ENCODE measurements around the gene DOC2A.
"Not testable (repeated sequence)": the region's sequence is repeated elsewhere in the genome, so short reads cannot be mapped to it uniquely, and the experiment has no call there.

DOC2A gene

GRCh38 chr16:29961479-29962343 is 49.1 kb downstream of the DOC2A start, which contains the start of gene TMEM219:
TMEM219 (plus strand) TSS chr16:29962079; CDS start chr16:29963144, 1,065 bp downstream.
- in situ Hi-C loops (cut with HindIII; ENCODE audit: low sequenced_read_pairs): no loop called here
- peak within 1 kb of the TSS; percentile 77 for H3K4me3 ChIP-seq (ENCODE audit: low read depth, low read length)
- TF ChIP-seq CTCF (IDR thresholded peaks at IDR 0.05; ENCODE audit: low read depth, low read length): peak; percentile 45
- DNase-seq (ENCODE audit: low read depth, low spot score): peak; percentile 88

- peak overlapping the region; percentile 64 for H3K4me3 ChIP-seq (ENCODE audit: low read depth, low read length)
- in situ Hi-C loops (cut with HindIII; ENCODE audit: low sequenced_read_pairs): no loop called here
- no peak for TF ChIP-seq CTCF (IDR thresholded peaks at IDR 0.05; ENCODE audit: low read depth, low read length)
- no peak for DNase-seq (ENCODE audit: low read depth, low spot score)
Observed at GRCh38 chr16:29961127-29961478, 49.7 kb downstream of the DOC2A start.

DNA sequence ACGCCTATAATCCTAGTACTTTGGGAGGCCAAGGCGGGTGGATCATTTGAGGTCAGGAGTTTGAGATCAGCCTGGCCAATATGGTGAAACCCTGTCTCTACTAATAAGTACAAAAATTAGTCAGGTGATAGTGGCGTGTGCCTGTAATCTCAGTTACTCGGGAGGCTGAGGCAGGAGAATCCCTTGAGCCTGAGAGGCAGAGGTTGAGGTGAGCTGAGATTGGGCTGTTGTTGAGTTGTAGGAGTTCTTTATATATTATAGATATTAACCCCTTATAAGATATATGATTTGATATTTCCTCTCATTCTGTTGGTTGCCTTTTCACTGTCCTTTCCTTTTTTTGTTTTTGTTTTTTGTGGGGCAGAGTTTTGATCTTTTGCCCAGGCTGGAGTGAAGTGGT is 51.0 kb downstream of the DOC2A start:
- H3K4me3 ChIP-seq (ENCODE audit: low read depth, low read length); DNase-seq (ENCODE audit: low read depth, low spot score); in situ Hi-C loops (cut with HindIII; ENCODE audit: low sequenced_read_pairs): not testable (repeated sequence)

GRCh38 chr16:29959293-29959692 is 51.5 kb downstream of the DOC2A start:
- TF ChIP-seq CTCF (IDR thresholded peaks at IDR 0.05; ENCODE audit: low read depth, low read length): no peak
- H3K4me3 ChIP-seq (ENCODE audit: low read depth, low read length): no peak overlapping the region
- in situ Hi-C loops (cut with HindIII; ENCODE audit: low sequenced_read_pairs): no loop called here
- no peak for DNase-seq (ENCODE audit: low read depth, low spot score)

- no peak for DNase-seq (ENCODE audit: low read depth, low spot score)
- in situ Hi-C loops (cut with HindIII; ENCODE audit: low sequenced_read_pairs): no loop called here
- TF ChIP-seq CTCF (IDR thresholded peaks at IDR 0.05; ENCODE audit: low read depth, low read length): no peak
- H3K4me3 ChIP-seq (ENCODE audit: low read depth, low read length): no peak overlapping the region
Observed at GRCh38 chr16:29958756-29959155, 52.1 kb downstream of the DOC2A start.

All from astrocyte of the spinal cord (primary cell).